ENCODE data around the gene MRPL57. TPM values are rescaled to one million over a fixed set of nuclear protein-coding genes. Genes with fewer than 3 reads are reported as not detected.
"Not testable (repeated sequence)": the region's sequence is repeated elsewhere in the genome, so short reads cannot be mapped to it uniquely, and the experiment has no call there.

MRPL57 gene
- total RNA-seq, 2 donors from 2014 or later: 31.3 to 35.6 TPM

- H3K27me3 ChIP-seq: no peaks in the 10 kb centered on the region
- H3K4me1 ChIP-seq: peaks cover 0 to 17% of the 10 kb centered on the region in 2 donors
- H3K9me3 ChIP-seq: no peaks in the 10 kb centered on the region
- peak overlapping the region; percentile 94 for H3K27ac ChIP-seq
- no peak for DNase-seq (ENCODE audit: low spot score)
- peak overlapping the region; percentile 77 for H3K4me3 ChIP-seq
- TF ChIP-seq CTCF (IDR thresholded peaks at IDR 0.05): no peak
- H3K36me3 ChIP-seq: no peaks in the 10 kb centered on the region
These were observed 475 bp downstream of the MRPL57 start for GRCh38 chr13:21176982-21177284.

GRCh38 chr13:21181671-21182070 lies 5.2 kb downstream of the MRPL57 start:
- Histone ChIP-seq H3K36me3 (no peaks in the 10 kb centered on the region), H3K9me3 (no peaks in the 10 kb centered on the region), H3K27me3 (no peaks in the 10 kb centered on the region), H3K4me1 (peaks cover 0 to 12% of the 10 kb centered on the region in 2 donors), H3K27ac (no peak overlapping the region), H3K4me3 (no peak overlapping the region)
- TF ChIP-seq CTCF (IDR thresholded peaks at IDR 0.05): no peak
- DNase-seq (ENCODE audit: low spot score): no peak

GRCh38 chr13:21186410-21186809 lies 10.0 kb downstream of the MRPL57 start:
- not testable (repeated sequence) for H3K4me1 ChIP-seq; H3K4me3 ChIP-seq; H3K27ac ChIP-seq; H3K27me3 ChIP-seq; H3K9me3 ChIP-seq; DNase-seq (ENCODE audit: low spot score); H3K36me3 ChIP-seq

GRCh38 chr13:21194756-21195155 lies 18.3 kb downstream of the MRPL57 start:
- not testable (repeated sequence) for H3K27me3 ChIP-seq; DNase-seq (ENCODE audit: low spot score)

GRCh38 chr13:21197606-21198225 lies 21.3 kb downstream of the MRPL57 start:
- H3K27me3 ChIP-seq; H3K4me1 ChIP-seq; H3K36me3 ChIP-seq; H3K9me3 ChIP-seq; DNase-seq (ENCODE audit: low spot score); H3K4me3 ChIP-seq; H3K27ac ChIP-seq: not testable (repeated sequence)

More at GRCh38 chr13:21194756-21195155, 18.3 kb downstream of the MRPL57 start:
- H3K9me3 ChIP-seq, H3K4me1 ChIP-seq, H3K4me3 ChIP-seq, H3K27ac ChIP-seq, H3K36me3 ChIP-seq: not testable (repeated sequence)

GRCh38 chr13:21198391-21198790 lies 21.9 kb downstream of the MRPL57 start:
- not testable (repeated sequence) for H3K36me3 ChIP-seq; H3K4me3 ChIP-seq; H3K9me3 ChIP-seq; DNase-seq (ENCODE audit: low spot score); H3K4me1 ChIP-seq; H3K27ac ChIP-seq; H3K27me3 ChIP-seq

- H3K9me3 ChIP-seq; H3K27me3 ChIP-seq; H3K27ac ChIP-seq; H3K4me1 ChIP-seq; DNase-seq (ENCODE audit: low spot score); H3K36me3 ChIP-seq; H3K4me3 ChIP-seq: not testable (repeated sequence)
These were observed 25.2 kb downstream of the MRPL57 start for GRCh38 chr13:21201456-21202190.

GRCh38 chr13:21202767-21203531 lies 26.5 kb downstream of the MRPL57 start:
- Histone ChIP-seq H3K27me3 (no peaks in the 10 kb centered on the region), H3K4me1 (no peaks in the 10 kb centered on the region), H3K4me3 (no peak overlapping the region), H3K27ac (no peak overlapping the region), H3K36me3 (no peaks in the 10 kb centered on the region), H3K9me3 (no peaks in the 10 kb centered on the region)
- no peak for DNase-seq (ENCODE audit: low spot score)
- TF ChIP-seq CTCF (IDR thresholded peaks at IDR 0.05): no peak

All from right atrium auricular region (tissue), 2 donors.